ENCODE results near the gene ADO. TPM values are rescaled to one million over a fixed set of nuclear protein-coding genes. Genes with fewer than 3 reads are reported as not detected.

The ADO gene
- polyA plus RNA-seq, 10 donors: 13.0 to 19.1 (median 15.4) TPM

- no peak for DNase-seq
These were observed 14.4 kb upstream of the ADO start for GRCh38 chr10:62790019-62790555.

- DNase-seq: no peak
These were observed 13.9 kb upstream of the ADO start for GRCh38 chr10:62790571-62790970.

GRCh38 chr10:62792261-62792660, 12.3 kb upstream of the ADO start:
- DNase-seq: no peak

- DNase-seq: no peak
These were observed 10.2 kb upstream of the ADO start for GRCh38 chr10:62794306-62794705.

- DNase-seq: no peak
These were observed 9.4 kb upstream of the ADO start for GRCh38 chr10:62795100-62795499.

GRCh38 chr10:62795762-62796161, 8.8 kb upstream of the ADO start:
- DNase-seq: no peak

- no peak for DNase-seq
These were observed 7.6 kb upstream of the ADO start for GRCh38 chr10:62796896-62797295.

- no peak for DNase-seq
These were observed 2.6 kb upstream of the ADO start for GRCh38 chr10:62801871-62802270.

GRCh38 chr10:62803724-62804355, 680 bp upstream of the ADO start:
- DNase-seq: no peak

GRCh38 chr10:62805231-62806099, 945 bp downstream of the ADO start:
- peak in 2 of 3 donors; percentile 16 to 53 for DNase-seq

GRCh38 chr10:62806251-62806650, 1.7 kb downstream of the ADO start:
- no peak for DNase-seq

GRCh38 chr10:62810156-62810902, 5.8 kb downstream of the ADO start:
- no peak for DNase-seq

- no peak for DNase-seq
These were observed 6.8 kb downstream of the ADO start for GRCh38 chr10:62811159-62811875.

GRCh38 chr10:62812672-62813439, 8.3 kb downstream of the ADO start:
- no peak for DNase-seq

- DNase-seq: no peak
These were observed 8.9 kb downstream of the ADO start for GRCh38 chr10:62813453-62813852.

- DNase-seq: no peak
These were observed 9.5 kb downstream of the ADO start for GRCh38 chr10:62813981-62814380.

- peak in 1 of 3 donors; percentile 18 for DNase-seq
These were observed 10.3 kb downstream of the ADO start for GRCh38 chr10:62814756-62815380.

GRCh38 chr10:62815381-62816075, 11.0 kb downstream of the ADO start:
- DNase-seq: peak in 2 of 3 donors; percentile 28 to 70

GRCh38 chr10:62816076-62816330, 11.5 kb downstream of the ADO start:
- DNase-seq: no peak

Data from muscle of back (tissue), 11 donors.